Measurements from ENCODE around the gene RDX. TPM values are rescaled to one million over a fixed set of nuclear protein-coding genes. Genes with fewer than 3 reads are reported as not detected.
"Not testable (repeated sequence)": the region's sequence is repeated elsewhere in the genome, so short reads cannot be mapped to it uniquely, and the experiment has no call there.

The RDX gene
- total RNA-seq, 1 experiment from 2014 or later: 101 TPM

- no peak for DNase-seq (ENCODE audit: low read depth)
These were observed 23.5 kb downstream of the RDX start for GRCh38 chr11:110272919-110273318.

DNA sequence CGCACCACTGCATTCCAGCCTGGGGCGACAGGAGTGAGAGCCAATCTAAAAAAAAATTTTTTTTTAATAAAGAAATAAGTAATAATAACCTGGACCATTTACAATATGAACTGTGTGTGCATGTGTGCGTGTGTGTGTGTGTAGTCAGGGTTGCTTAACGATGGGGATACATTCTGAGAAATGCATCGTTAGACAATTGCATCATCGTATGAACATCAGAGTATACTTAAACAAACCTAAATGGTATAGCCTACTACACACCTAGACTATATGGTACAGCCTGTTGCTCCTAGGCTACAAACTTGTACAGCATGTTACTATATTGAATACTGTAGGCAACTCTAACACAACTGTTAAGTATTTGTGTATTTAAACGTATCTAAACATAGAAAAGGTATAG is 26.4 kb downstream of the RDX start:
- no peak for DNase-seq (ENCODE audit: low read depth)

- no peak for DNase-seq (ENCODE audit: low read depth)
These were observed 28.0 kb downstream of the RDX start for GRCh38 chr11:110268441-110268840.

GRCh38 chr11:110262072-110262403 is 34.4 kb downstream of the RDX start:
- DNase-seq (ENCODE audit: low read depth): no peak

DNA sequence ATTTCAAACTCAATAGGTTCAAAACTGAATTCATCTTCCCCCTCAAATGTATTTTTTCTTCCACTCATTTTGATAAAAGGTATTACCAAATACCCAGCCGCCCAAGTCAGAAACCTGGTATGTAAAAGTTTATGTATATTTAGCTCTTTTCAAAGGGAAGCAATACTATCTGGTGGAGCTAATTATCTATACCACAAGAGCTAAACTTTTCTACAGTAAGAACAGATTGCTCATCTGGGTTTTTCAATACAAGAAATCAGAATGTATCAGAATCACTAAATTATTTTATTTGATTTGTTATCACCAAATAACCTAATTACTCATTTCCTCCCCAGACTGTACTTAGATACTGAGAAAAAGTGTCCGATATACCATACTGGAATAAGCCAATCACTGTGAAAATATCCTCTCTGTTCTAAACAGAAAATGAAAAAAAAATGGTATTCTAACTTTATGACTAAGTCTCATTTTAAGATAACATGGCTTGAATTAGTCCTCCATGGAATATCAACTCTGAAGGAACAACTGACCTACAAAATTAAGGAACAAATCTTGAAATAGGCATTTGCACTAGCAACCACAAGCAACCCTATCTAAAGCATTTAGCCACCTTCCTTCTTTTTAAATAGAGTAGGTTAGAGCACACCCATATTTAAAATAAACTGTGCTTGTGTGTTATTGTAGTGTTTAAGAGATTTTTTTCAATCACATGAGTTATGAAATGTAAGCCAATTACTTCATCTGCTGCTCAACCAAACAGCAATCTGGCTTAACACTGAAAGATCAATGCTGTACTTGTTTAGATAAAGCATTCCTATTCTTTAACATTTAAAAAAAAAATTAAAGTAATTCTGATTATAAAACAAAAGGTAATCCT is 35.0 kb downstream of the RDX start:
- DNase-seq (ENCODE audit: low read depth): no peak

DNA sequence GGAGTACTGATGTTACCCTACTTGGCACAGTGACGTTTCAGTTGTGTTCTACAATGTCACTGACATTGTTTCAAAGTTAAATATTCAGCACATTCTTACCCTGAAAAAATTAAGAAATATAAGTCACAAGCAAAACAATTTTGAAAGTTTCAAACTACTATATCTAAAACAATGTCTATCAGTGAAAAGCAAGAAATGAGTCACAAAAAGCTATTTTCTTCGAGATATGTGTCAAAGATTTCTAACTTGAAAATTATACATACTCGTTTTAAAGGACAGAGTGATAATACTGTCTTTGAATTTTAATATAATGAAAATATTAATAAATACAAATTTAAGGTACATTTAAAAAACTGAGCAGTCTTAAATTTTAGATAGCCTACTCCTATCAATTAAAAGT is 42.9 kb downstream of the RDX start:
- no peak for DNase-seq (ENCODE audit: low read depth)

- DNase-seq (ENCODE audit: low read depth): peak; percentile 95
These were observed 44.6 kb downstream of the RDX start for GRCh38 chr11:110251836-110252235.

- DNase-seq (ENCODE audit: low read depth): no peak
These were observed 46.2 kb downstream of the RDX start for GRCh38 chr11:110250168-110250567.

GRCh38 chr11:110249766-110250165 is 46.6 kb downstream of the RDX start:
- DNase-seq (ENCODE audit: low read depth): no peak

GRCh38 chr11:110249066-110249465 is 47.3 kb downstream of the RDX start:
- no peak for DNase-seq (ENCODE audit: low read depth)

DNA sequence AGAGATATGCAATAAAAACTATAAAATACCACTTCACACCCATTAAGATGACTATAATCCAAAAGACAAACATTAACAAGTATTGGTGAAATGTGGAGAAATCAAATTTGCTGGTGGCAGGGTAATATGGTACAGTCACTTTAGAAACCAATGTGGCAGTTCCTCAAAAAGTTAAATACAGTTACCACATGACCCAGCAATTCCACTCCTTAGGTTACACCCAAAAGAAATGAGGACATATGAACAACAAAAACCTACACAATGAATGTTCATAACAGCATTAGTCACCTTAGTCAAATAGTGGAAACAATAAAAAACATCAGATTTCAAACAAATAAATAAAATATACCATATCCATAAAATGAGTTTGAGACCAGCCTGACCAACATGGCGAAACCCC is 52.6 kb downstream of the RDX start:
- no peak for DNase-seq (ENCODE audit: low read depth)

GRCh38 chr11:110242746-110243145 is 53.7 kb downstream of the RDX start:
- no peak for DNase-seq (ENCODE audit: low read depth)

DNA sequence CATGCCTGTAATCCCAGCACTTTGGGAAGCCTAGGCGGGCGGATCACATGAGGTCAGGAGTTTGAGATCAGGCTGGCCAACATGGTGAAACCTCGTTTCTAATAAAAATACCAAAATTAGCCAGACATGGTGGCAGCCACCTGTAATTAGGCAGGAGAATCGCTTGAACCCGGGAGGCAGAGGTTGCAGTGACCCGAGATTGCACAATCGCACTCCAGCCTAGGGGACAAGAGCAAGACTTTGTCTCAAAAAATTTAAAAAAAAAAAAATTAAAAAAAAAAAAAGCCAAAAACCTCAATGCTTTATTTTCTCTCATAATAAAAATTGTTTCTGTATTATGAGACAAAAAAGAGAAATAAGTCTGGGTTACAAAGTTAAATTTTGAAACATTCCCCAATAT is 54.2 kb downstream of the RDX start:
- DNase-seq (ENCODE audit: low read depth): no peak

DNA sequence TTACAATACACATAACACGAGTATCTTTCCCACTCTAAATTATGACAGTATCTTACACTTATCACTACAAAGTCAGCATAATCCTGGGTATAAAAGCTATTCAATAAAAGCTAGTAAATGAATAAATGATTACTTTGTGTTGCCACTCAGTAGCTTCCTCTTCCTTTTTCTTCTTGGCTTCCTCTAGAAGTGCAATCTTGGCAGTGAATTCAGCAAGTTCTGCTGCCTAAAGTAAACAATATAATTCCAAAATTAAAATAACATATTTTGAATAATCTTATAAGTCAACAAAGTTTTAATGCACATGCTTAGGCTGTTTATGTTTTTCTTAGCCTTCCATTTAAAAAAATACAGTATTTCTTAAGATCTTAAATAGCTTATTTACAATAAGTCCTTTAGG is 60.4 kb downstream of the RDX start:
- no peak for DNase-seq (ENCODE audit: low read depth)

GRCh38 chr11:110230377-110230776 is 66.0 kb downstream of the RDX start:
- DNase-seq (ENCODE audit: low read depth): no peak

GRCh38 chr11:110219006-110219785 is 77.2 kb downstream of the RDX start:
- peak; percentile 41 for DNase-seq (ENCODE audit: low read depth)

- DNase-seq (ENCODE audit: low read depth): no peak
These were observed 78.5 kb downstream of the RDX start for GRCh38 chr11:110217936-110218335.

GRCh38 chr11:110217223-110217877 is 79.1 kb downstream of the RDX start:
- DNase-seq (ENCODE audit: low read depth): no peak

GRCh38 chr11:110209313-110209694 is 87.1 kb downstream of the RDX start:
- DNase-seq (ENCODE audit: low read depth): not testable (repeated sequence)

DNA sequence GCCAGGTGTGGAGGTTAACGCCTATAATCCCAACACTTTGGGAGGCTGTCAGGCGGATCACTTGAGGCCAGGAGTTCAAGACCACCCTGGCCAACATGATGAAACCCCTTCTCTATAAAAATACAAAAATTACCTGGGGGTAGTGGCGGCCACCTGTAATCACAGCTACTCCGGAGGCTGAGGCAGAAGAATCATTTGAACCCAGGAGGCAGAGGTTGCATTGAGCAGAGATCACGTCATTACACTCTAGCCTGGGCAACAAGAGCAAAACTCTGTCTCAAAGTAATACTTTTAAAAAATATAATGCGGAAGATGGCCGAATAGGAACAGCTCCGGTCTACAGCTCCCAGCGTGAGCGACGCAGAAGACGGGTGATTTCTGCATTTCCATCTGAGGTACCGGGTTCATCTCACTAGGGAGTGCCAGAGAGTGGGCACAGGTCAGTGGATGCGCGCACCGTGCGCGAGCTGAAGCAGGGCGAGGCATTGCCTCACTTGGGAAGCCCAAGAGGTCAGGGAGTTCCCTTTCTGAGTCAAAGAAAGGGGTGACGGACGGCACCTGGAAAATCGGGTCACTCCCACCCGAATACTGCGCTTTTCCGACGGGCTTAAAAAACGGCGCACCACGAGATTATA is 87.6 kb downstream of the RDX start:
- DNase-seq (ENCODE audit: low read depth): not testable (repeated sequence)

DNA sequence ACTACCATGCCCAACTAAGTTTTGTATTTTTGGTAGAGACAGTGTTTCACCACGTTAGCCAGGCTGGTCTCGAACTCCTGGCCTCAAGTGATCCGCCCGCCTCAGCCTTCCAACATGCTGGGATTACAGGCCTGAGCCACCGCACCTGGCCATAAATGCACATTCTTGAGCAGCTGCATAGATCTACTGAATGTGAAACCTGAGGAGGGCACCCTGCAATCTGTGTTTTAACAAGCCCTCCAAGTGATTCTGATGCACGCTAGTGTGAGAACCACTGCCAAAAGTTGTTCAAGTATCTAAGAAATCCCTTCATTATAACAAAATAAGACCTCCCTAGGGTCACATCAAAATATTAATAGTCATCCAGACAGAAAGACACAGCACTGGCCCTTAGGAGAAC is 89.3 kb downstream of the RDX start:
- no peak for DNase-seq (ENCODE audit: low read depth)

DNA sequence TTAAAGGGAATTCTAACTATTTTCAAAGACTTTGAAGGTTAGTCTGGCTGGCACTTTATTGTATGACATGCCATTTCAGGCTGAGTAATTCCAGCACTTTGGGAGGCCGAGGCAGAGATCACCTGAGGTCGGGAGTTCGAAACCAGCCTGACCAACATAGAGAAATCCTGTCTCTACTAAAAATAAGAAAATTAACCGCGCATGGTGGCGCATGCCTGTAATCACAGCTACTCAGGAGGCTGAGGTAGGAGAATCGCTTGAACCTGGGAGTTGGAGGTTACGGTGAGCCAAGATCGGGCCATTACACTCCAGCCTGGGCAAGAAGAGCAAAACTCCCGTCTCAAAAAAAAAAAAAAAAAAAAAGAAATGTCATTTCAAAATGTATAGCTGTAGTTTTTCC is 95.6 kb downstream of the RDX start:
- DNase-seq (ENCODE audit: low read depth): no peak
